ENCODE measurements around the gene ZNF664. TPM values are rescaled to one million over a fixed set of nuclear protein-coding genes. Genes with fewer than 3 reads are reported as not detected.
A peak's percentile ranks its signal among the peaks of the same experiment; 100 is the strongest.

ZNF664 gene
- total RNA-seq, 2 donors from 2014 or later: 53.1 to 56.2 TPM

- TF ChIP-seq, protein P1, sequence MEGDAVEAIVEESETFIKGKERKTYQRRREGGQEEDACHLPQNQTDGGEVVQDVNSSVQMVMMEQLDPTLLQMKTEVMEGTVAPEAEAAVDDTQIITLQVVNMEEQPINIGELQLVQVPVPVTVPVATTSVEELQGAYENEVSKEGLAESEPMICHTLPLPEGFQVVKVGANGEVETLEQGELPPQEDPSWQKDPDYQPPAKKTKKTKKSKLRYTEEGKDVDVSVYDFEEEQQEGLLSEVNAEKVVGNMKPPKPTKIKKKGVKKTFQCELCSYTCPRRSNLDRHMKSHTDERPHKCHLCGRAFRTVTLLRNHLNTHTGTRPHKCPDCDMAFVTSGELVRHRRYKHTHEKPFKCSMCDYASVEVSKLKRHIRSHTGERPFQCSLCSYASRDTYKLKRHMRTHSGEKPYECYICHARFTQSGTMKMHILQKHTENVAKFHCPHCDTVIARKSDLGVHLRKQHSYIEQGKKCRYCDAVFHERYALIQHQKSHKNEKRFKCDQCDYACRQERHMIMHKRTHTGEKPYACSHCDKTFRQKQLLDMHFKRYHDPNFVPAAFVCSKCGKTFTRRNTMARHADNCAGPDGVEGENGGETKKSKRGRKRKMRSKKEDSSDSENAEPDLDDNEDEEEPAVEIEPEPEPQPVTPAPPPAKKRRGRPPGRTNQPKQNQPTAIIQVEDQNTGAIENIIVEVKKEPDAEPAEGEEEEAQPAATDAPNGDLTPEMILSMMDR (IDR thresholded peaks at IDR 0.05): no peak
- H3K27me3 ChIP-seq: no peaks in the 10 kb centered on the region
- no peaks in the 10 kb centered on the region for H3K36me3 ChIP-seq
- peaks cover 0 to 30% of the 10 kb centered on the region in 2 donors for H3K4me1 ChIP-seq
- H3K27ac ChIP-seq: no peak overlapping the region
- no peaks in the 10 kb centered on the region for H3K9me3 ChIP-seq
- DNase-seq (ENCODE audit: low spot score): no peak
- H3K4me3 ChIP-seq: no peak overlapping the region
These were observed 57.5 kb downstream of the ZNF664 start for GRCh38 chr12:124030510-124030909.

- Histone ChIP-seq H3K27ac (no peak overlapping the region), H3K4me3 (no peak overlapping the region), H3K36me3 (no peaks in the 10 kb centered on the region), H3K27me3 (no peaks in the 10 kb centered on the region), H3K4me1 (peaks cover 0 to 30% of the 10 kb centered on the region in 2 donors), H3K9me3 (no peaks in the 10 kb centered on the region)
- DNase-seq (ENCODE audit: low spot score): no peak
- TF ChIP-seq, protein P1 (IDR thresholded peaks at IDR 0.05): no peak
These were observed 58.0 kb downstream of the ZNF664 start for GRCh38 chr12:124031058-124031457.

- TF ChIP-seq, protein P1 (IDR thresholded peaks at IDR 0.05): peak; percentile 77 to 90
- no peak for DNase-seq (ENCODE audit: low spot score)
- H3K4me1 ChIP-seq: peaks cover 0 to 19% of the 10 kb centered on the region in 2 donors
These were observed 59.4 kb downstream of the ZNF664 start for GRCh38 chr12:124032265-124032886.

DNA sequence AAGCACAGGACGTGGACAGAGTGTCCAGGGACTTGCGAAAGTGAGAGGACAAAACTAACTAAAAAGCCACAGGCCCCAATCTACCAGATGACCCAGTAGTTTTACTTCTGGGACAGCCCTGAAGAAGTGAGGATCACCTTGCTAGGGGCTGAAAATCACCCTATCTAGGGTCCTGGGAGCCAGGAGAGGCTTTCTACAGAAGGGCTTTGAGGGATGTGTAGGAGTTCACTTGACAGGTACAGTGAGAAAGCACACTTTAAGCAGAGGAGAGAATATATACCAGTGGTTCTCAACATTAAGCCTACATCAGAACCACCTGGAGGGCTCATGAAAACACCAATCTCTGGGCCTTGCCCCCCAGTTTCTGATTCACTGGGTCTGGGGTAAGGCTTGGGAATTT lies 60.8 kb downstream of the ZNF664 start:
- Histone ChIP-seq H3K36me3 (no peaks in the 10 kb centered on the region), H3K4me3 (no peak overlapping the region), H3K27ac (no peak overlapping the region), H3K4me1 (peaks cover 0 to 12% of the 10 kb centered on the region in 2 donors), H3K27me3 (no peaks in the 10 kb centered on the region), H3K9me3 (no peaks in the 10 kb centered on the region)
- TF ChIP-seq, protein P1 (IDR thresholded peaks at IDR 0.05): no peak
- DNase-seq (ENCODE audit: low spot score): peak; percentile 5

More at GRCh38 chr12:124032265-124032886, 59.4 kb downstream of the ZNF664 start:
- Histone ChIP-seq H3K9me3 (no peaks in the 10 kb centered on the region), H3K27ac (no peak overlapping the region), H3K27me3 (no peaks in the 10 kb centered on the region), H3K4me3 (no peak overlapping the region), H3K36me3 (no peaks in the 10 kb centered on the region)

DNA sequence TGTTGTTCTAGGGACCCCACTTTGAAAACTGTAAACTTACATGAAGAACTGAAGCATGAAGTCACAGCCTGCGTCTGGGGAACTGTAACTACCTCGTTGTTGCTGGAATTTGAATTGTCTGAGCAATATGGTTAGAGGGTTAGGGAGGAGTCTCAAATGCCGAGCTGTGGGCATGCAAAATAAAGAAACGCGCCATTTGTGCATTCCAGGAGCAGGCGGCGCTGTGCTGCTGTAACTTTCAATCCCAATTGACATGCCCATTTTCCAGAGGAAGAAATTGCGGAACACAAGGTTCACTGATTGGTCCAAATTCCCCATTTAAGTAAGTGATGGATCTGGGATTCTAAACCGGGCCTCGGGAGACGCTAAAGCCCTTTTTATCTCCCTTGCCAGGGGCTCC lies 61.3 kb downstream of the ZNF664 start:
- peaks cover 0 to 12% of the 10 kb centered on the region in 2 donors for H3K4me1 ChIP-seq
- no peak for DNase-seq (ENCODE audit: low spot score)
- no peaks in the 10 kb centered on the region for H3K9me3 ChIP-seq
- TF ChIP-seq, protein P1 (IDR thresholded peaks at IDR 0.05): no peak
- no peaks in the 10 kb centered on the region for H3K36me3 ChIP-seq
- H3K27me3 ChIP-seq: no peaks in the 10 kb centered on the region
- no peak overlapping the region for H3K4me3 ChIP-seq
- no peak overlapping the region for H3K27ac ChIP-seq

- TF ChIP-seq, protein P1 (IDR thresholded peaks at IDR 0.05): no peak
- Histone ChIP-seq H3K27me3 (no peaks in the 10 kb centered on the region), H3K9me3 (no peaks in the 10 kb centered on the region), H3K27ac (no peak overlapping the region), H3K4me3 (no peak overlapping the region), H3K4me1 (peaks cover 0 to 7% of the 10 kb centered on the region in 2 donors), H3K36me3 (no peaks in the 10 kb centered on the region)
- DNase-seq (ENCODE audit: low spot score): no peak
These were observed 62.1 kb downstream of the ZNF664 start for GRCh38 chr12:124035163-124035562.

All from right atrium auricular region (tissue), 2 donors.